Activated B cell treated with CpG ODN at 0.5 μM for 24 hours (primary cell): Measurements from ENCODE around the gene IDE. TPM values are rescaled to one million over a fixed set of nuclear protein-coding genes. Genes with fewer than 3 reads are reported as not detected.

Source experiments
- ATAC-seq: fragments of 200-7000 bp; cut with Tn5 transposase; one replicate; pipeline ENCODE4 v1.10.0; 2021; ENCODE audit warnings: low read depth, mild to moderate bottlenecking, moderate library complexity
- CTCF ChIA-PET: fragments of 350-600 bp; sonication (Branson Sonifier 250); formaldehyde crosslinking; loops from one replicate; lab custom pipeline; 2021; ENCODE audit warnings: antibody characterized with exemption; lab: Charles Lee
- POLR2A ChIA-PET: fragments of 350-600 bp; sonication (Branson Sonifier 250); formaldehyde crosslinking; loops from one replicate; lab custom pipeline; 2021; ENCODE audit warnings: antibody characterized with exemption; lab: Charles Lee
- DNase-seq: peaks from one replicate; pipeline ENCODE4 v3.0.0; 2022
- H3K27ac Mint-ChIP-seq: one replicate; pipeline ENCODE4 v1.8.0; 2020; ENCODE audit warnings: mixed read lengths
- H3K27me3 Mint-ChIP-seq: one replicate; pipeline ENCODE4 v1.8.0; 2021; ENCODE audit warnings: mixed read lengths
- H3K36me3 Mint-ChIP-seq: one replicate; pipeline ENCODE4 v1.8.0; 2021; ENCODE audit warnings: low read depth, mixed read lengths
- H3K4me1 Mint-ChIP-seq: one replicate; pipeline ENCODE4 v1.8.0; 2021; ENCODE audit warnings: mixed read lengths
- H3K4me3 Mint-ChIP-seq: one replicate; pipeline ENCODE4 v1.8.0; 2020; ENCODE audit warnings: mild to moderate bottlenecking, mixed read lengths
- H3K9me3 Mint-ChIP-seq: one replicate; pipeline ENCODE4 v1.8.0; 2020; ENCODE audit warnings: mixed read lengths
- intact Hi-C: fragments of 100-400 bp; cut with micrococcal nuclease; formaldehyde crosslinking; loops from one replicate; pipeline ENCODE4 v1.15.1; 2024
- total RNA-seq: library from RNA; stranded (reverse); gene quantifications from 2 replicates; pipeline ENCODE4 v1.2.3, GENCODE V29; 2022
- TF ChIP-seq, protein P1 (sequence below): fragments of 200-600 bp; IDR thresholded peaks from one replicate; pipeline ENCODE4 v1.8.0; 2022; ENCODE audit warnings: antibody characterized with exemption, mild to moderate bottlenecking

IDE gene
- total RNA-seq, 1 donor from 2014 or later: 39.2 TPM

DNA sequence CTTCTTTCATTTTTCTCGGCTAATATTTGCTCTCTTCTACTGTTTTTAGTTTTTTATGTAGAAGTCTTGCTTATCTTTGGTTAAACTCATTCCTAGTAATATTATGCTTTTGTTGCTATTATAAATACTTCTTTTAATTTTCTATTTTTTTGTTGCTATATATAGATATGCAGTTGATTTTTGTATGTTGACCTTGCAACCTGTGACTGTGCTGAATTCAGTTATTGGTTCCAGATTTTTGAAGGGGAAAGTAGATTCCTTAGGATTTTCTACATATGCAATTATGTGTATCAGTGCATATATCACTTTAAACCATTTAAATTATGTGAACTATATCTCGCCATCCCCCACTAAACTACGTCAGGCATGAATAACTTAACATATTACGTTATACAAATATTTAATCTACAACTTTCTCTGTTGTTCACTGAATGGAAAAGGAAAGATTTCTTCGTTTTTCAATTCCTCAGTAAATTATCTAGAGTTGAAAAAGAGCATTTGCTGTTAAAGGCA, 71.5 kb downstream of the IDE start:
- no peaks in the 10 kb centered on the region for H3K27me3 Mint-ChIP-seq
- DNase-seq: no peak
- POLR2A ChIA-PET: no interaction called here
- no peak for ATAC-seq
- CTCF ChIA-PET: no interaction called here
- TF ChIP-seq, protein P1, sequence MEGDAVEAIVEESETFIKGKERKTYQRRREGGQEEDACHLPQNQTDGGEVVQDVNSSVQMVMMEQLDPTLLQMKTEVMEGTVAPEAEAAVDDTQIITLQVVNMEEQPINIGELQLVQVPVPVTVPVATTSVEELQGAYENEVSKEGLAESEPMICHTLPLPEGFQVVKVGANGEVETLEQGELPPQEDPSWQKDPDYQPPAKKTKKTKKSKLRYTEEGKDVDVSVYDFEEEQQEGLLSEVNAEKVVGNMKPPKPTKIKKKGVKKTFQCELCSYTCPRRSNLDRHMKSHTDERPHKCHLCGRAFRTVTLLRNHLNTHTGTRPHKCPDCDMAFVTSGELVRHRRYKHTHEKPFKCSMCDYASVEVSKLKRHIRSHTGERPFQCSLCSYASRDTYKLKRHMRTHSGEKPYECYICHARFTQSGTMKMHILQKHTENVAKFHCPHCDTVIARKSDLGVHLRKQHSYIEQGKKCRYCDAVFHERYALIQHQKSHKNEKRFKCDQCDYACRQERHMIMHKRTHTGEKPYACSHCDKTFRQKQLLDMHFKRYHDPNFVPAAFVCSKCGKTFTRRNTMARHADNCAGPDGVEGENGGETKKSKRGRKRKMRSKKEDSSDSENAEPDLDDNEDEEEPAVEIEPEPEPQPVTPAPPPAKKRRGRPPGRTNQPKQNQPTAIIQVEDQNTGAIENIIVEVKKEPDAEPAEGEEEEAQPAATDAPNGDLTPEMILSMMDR: no peak
- H3K36me3 Mint-ChIP-seq: peaks cover 46% of the 10 kb centered on the region
- H3K4me3 Mint-ChIP-seq: no peak overlapping the region
- no peaks in the 10 kb centered on the region for H3K9me3 Mint-ChIP-seq
- H3K4me1 Mint-ChIP-seq: no peaks in the 10 kb centered on the region
- intact Hi-C loops: no loop called here
- no peak overlapping the region for H3K27ac Mint-ChIP-seq

DNA sequence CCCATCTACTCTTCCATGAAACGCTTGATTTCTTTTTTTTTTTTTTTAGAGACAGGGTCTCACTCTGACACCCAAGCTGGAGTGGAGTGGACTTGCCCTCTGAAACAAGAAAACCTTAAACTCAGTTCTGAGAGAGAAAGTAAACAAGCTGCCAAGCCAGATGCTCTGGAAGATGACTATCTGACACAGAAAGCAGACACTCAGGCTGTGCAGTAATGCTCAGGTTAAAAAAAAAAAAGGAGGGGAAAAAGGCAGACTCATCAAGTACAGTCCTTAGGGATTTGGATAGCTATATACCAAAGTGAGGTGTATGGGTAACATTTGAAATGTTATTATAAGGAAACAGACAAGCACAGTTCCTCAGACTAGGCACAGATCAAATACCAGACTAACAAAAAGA, 80.5 kb downstream of the IDE start:
- intact Hi-C loops: no loop called here
- Mint-ChIP-seq H3K27ac (no peak overlapping the region), H3K4me1 (no peaks in the 10 kb centered on the region), H3K9me3 (no peaks in the 10 kb centered on the region), H3K27me3 (no peaks in the 10 kb centered on the region), H3K4me3 (no peak overlapping the region), H3K36me3 (peaks cover 48% of the 10 kb centered on the region)
- ATAC-seq (no peak), DNase-seq (no peak)
- TF ChIP-seq, protein P1: no peak
- POLR2A ChIA-PET: no interaction called here
- CTCF ChIA-PET: no interaction called here

DNA sequence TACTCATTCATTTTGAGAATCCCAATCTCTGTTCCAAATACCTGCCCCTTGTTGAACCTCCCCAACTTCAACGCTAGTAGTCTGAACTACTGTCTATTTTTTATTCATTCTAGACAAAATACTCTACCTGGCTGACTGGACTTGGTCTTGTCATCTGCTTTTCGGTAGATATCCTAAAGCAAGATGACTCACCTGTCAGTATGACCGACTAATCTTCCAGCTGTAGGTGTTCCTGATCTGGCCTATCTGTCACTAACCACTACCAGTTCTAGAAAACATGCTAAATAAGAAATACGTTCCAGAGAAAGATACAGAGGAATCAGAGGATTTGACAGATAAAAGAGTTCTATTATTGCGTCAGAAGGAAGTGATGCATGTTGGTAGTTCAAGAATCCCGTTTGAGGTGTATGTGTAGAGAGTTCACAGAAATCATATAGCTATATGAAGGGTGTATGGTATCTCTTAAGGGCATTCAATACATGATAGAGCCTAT, 81.1 kb downstream of the IDE start:
- intact Hi-C loops: no loop called here
- DNase-seq (no peak), ATAC-seq (no peak)
- Mint-ChIP-seq H3K4me3 (no peak overlapping the region), H3K4me1 (no peaks in the 10 kb centered on the region), H3K27me3 (no peaks in the 10 kb centered on the region), H3K27ac (no peak overlapping the region), H3K9me3 (no peaks in the 10 kb centered on the region), H3K36me3 (peaks cover 50% of the 10 kb centered on the region)
- ChIA-PET CTCF (no interaction called here), POLR2A (no interaction called here)
- TF ChIP-seq, protein P1: no peak

DNA sequence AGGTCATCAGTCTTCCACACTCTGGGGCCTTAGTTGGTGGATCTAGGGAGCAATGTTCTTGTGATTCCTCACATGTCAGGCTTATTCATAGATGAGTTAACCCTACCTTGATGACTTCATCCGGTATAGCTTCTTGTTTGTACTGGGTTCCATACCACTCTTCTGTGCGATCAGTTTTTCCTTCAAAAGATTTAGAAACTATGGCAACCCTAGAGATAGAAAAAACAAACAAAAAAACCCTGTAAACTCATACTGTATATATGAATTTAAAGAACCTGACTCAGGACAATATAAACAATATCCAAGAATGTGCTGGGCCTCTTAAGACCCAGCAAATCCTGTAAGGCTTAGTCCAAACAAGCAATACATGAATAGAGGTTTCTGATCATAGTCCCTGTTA, 83.5 kb downstream of the IDE start:
- Mint-ChIP-seq H3K36me3 (peaks cover 71% of the 10 kb centered on the region), H3K27ac (no peak overlapping the region)
- no peak for ATAC-seq

DNA sequence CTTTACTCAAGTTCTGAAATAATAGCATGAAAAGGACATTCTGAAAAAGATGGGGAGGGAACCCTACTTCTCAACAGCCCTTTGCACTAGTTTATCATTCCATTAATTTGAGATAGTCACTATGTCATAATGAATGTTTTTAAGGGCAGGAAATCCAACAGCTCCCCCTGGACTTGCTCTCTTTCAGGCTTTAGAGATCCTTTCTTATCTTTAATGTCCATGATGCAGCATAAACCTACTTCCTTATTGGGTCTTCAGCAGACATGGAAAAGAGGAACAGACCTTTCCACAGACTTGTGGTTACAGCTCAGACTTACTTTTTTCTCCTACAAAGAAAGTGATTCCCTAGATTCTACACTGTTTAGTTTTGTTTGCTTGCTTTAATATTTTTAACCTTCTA, 87.3 kb downstream of the IDE start:
- TF ChIP-seq, protein P1: no peak
- ChIA-PET POLR2A (no interaction called here), CTCF (no interaction called here)
- ATAC-seq: no peak
- Mint-ChIP-seq H3K4me3 (no peak overlapping the region), H3K27ac (no peak overlapping the region), H3K4me1 (no peaks in the 10 kb centered on the region), H3K9me3 (no peaks in the 10 kb centered on the region), H3K27me3 (no peaks in the 10 kb centered on the region), H3K36me3 (peaks cover 79% of the 10 kb centered on the region)
- intact Hi-C loops: no loop called here
- no peak for DNase-seq

More for the DNA sequence above, 83.5 kb downstream of the IDE start:
- TF ChIP-seq, protein P1: no peak
- no peak for DNase-seq
- no peaks in the 10 kb centered on the region for H3K9me3 Mint-ChIP-seq
- intact Hi-C loops: no loop called here
- ChIA-PET POLR2A (no interaction called here), CTCF (no interaction called here)
- no peaks in the 10 kb centered on the region for H3K27me3 Mint-ChIP-seq
- H3K4me3 Mint-ChIP-seq: no peak overlapping the region
- no peaks in the 10 kb centered on the region for H3K4me1 Mint-ChIP-seq
